ENCODE data around the gene ETV3. TPM values are rescaled to one million over a fixed set of nuclear protein-coding genes. Genes with fewer than 3 reads are reported as not detected.

The ETV3 gene
- total and polyA plus RNA-seq, 2 of the 13 experiments (the other 11 are each of a cell fraction or from before 2014, with no cell fraction given): 4.2 to 5.8 TPM

DNA sequence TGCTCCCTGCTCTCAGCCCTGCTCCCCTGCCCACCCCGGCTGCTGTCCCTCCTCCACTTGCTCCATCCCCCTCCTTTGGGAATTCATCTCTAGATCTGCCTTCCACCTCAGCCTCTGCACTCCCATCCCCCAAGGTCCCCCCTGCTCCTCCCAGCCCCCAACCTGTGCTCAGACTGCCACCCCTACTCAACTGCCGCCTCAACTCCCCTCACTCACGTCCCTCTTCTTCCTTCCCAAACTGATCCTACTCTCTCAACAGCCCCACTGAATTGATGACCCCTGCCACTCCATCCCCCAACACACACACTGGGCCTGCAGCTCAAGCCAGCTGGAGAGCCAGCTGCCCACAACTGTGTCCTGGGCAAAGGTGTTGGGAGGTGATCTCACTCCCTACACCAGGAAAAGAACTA lies 22.8 kb downstream of the ETV3 start (continued):
- TF ChIP-seq, protein P1, sequence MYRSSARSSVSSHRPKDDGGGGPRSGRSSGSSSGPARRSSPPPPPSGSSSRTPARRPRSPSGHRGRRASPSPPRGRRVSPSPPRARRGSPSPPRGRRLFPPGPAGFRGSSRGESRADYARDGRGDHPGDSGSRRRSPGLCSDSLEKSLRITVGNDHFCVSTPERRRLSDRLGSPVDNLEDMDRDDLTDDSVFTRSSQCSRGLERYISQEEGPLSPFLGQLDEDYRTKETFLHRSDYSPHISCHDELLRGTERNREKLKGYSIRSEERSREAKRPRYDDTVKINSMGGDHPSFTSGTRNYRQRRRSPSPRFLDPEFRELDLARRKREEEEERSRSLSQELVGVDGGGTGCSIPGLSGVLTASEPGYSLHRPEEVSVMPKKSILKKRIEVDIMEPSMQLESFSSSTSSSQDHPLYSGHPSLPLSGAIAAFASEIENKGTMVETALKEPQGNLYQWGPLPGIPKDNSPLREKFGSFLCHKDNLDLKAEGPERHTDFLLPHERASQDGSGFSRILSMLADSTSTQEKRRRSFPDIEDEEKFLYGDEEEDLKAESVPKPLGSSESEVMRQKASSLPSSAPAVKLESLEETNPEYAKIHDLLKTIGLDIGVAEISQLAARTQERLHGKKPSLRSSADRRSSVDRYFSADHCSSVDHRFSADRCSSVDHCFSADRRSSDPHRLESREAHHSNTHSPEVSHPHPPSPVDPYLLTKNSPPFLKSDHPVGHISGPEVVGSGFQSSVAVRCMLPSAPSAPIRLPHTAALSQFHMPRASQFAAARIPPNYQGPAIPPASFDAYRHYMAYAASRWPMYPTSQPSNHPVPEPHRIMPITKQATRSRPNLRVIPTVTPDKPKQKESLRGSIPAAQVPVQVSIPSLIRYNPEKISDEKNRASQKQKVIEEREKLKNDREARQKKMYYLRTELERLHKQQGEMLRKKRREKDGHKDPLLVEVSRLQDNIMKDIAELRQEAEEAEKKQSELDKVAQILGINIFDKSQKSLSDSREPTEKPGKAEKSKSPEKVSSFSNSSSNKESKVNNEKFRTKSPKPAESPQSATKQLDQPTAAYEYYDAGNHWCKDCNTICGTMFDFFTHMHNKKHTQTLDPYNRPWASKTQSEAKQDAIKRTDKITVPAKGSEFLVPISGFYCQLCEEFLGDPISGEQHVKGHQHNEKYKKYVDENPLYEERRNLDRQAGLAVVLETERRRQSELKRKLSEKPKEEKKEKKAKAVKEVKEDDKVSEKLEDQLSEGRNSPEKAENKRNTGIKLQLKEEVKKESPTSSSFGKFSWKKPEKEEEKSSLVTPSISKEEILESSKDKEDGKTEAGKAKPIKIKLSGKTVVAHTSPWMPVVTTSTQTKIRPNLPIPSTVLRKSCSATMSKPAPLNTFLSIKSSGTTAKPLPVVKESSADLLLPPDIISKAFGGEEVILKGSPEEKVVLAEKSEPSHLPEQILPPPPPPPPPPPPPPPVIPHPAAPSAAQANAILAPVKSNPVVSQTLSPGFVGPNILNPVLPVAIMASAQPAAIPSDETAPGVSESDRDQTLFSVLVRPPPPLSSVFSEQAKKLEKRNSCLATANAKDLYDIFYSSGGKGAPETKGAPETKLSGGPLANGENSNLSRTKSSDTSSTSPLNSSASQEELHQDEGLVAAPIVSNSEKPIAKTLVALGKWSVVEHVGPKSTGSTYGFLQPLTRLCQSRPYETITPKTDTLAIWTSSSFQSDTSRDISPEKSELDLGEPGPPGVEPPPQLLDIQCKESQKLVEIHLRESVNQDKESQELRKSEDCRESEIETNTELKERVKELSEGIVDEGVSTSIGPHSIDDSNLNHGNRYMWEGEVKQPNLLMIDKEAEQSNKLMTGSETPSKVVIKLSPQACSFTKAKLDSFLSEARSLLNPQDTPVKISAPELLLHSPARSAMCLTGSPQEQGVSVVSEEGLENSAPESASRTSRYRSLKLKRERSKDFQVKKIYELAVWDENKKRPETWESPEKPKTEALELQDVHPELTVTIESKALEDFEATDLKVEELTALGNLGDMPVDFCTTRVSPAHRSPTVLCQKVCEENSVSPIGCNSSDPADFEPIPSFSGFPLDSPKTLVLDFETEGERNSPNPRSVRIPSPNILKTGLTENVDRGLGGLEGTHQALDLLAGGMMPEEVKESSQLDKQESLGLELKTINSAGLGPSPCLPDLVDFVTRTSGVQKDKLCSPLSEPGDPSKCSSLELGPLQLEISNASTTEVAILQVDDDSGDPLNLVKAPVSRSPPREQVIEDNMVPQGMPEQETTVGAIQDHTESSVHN (CRISPR knock-in tag; IDR thresholded peaks at IDR 0.05): no peak
- TF ChIP-seq ZNF207 (IDR thresholded peaks at IDR 0.05; ENCODE audit: borderline replicate concordance): no peak
- TF ChIP-seq STAG1 (CRISPR knock-in tag; IDR thresholded peaks at IDR 0.05): no peak
- TF ChIP-seq, protein P2, sequence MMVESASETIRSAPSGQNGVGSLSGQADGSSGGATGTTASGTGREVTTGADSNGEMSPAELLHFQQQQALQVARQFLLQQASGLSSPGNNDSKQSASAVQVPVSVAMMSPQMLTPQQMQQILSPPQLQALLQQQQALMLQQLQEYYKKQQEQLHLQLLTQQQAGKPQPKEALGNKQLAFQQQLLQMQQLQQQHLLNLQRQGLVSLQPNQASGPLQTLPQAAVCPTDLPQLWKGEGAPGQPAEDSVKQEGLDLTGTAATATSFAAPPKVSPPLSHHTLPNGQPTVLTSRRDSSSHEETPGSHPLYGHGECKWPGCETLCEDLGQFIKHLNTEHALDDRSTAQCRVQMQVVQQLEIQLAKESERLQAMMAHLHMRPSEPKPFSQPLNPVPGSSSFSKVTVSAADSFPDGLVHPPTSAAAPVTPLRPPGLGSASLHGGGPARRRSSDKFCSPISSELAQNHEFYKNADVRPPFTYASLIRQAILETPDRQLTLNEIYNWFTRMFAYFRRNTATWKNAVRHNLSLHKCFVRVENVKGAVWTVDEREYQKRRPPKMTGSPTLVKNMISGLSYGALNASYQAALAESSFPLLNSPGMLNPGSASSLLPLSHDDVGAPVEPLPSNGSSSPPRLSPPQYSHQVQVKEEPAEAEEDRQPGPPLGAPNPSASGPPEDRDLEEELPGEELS (CRISPR knock-in tag; IDR thresholded peaks at IDR 0.05): no peak
